ENCODE data around the gene ATOX1. TPM values are rescaled to one million over a fixed set of nuclear protein-coding genes. Genes with fewer than 3 reads are reported as not detected.

ATOX1 gene
- total RNA-seq, 4 donors from 2014 or later, result 59.5 to 125 (median 109) TPM

DNA sequence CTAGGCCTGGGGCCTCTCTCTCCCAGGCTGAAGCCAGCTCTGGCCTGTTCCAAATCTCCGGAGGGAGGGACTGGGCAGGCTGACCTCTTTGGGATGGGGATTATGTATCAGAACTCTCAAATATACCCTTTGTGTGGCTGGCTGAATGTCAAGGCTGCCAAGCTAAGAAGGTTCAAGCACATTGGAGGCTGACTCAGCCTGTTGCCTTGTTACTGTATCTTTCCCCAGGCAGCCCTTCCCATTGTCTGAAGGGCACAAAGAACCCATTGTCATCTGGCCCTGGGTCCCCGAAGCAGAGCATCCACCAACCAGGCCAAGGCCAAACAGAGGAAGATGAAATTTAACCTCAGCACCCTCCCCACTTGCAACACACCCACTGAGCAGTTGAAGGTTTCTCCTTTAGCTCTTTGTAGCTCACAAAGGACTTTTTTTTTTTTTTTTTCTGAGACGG, 64.4 kb downstream of the ATOX1 start:
- TF ChIP-seq, protein P1, sequence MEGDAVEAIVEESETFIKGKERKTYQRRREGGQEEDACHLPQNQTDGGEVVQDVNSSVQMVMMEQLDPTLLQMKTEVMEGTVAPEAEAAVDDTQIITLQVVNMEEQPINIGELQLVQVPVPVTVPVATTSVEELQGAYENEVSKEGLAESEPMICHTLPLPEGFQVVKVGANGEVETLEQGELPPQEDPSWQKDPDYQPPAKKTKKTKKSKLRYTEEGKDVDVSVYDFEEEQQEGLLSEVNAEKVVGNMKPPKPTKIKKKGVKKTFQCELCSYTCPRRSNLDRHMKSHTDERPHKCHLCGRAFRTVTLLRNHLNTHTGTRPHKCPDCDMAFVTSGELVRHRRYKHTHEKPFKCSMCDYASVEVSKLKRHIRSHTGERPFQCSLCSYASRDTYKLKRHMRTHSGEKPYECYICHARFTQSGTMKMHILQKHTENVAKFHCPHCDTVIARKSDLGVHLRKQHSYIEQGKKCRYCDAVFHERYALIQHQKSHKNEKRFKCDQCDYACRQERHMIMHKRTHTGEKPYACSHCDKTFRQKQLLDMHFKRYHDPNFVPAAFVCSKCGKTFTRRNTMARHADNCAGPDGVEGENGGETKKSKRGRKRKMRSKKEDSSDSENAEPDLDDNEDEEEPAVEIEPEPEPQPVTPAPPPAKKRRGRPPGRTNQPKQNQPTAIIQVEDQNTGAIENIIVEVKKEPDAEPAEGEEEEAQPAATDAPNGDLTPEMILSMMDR (IDR thresholded peaks at IDR 0.05; ENCODE audit: low read depth), result no peak

Small RNA genes lying within 50 kb of the gene (small RNA-seq; reads per million reads assigned to genes)
- not detected for gene RN7SKP232

Other genes with a start within 250 kb of the ATOX1 start
- under 1 TPM; under 0.01 to 0.51 (median 0.20) TPM for gene FAT2, start 167.3 kb downstream of the ATOX1 start, total RNA-seq
- gene SPARC, start 71.7 kb downstream of the ATOX1 start, total RNA-seq, result 1,000 to 10,000 TPM in 2 of 4 donors, 100 to 1,000 TPM in 2; 792 to 1,545 (median 1,187) TPM
- 100 to 1,000 TPM in 1 of 4 donors, 10 to 100 TPM in 3; 65.7 to 117 (median 91.0) TPM for gene G3BP1, start 13.3 kb upstream of the ATOX1 start, total RNA-seq
- not detected for gene GLRA1, start 166.2 kb upstream of the ATOX1 start, total RNA-seq